GM21447 (cell line): Measurements from ENCODE around the gene CELF1.
"Not testable (repeated sequence)": the region's sequence is repeated elsewhere in the genome, so short reads cannot be mapped to it uniquely, and the experiment has no call there.

Experiments used
- ATAC-seq: cut with Tn5 transposase; IDR thresholded peaks from one replicate; pipeline ENCODE4 v1.9.1; 2021; ENCODE audit not compliant: unreplicated experiment

CELF1 gene

DNA sequence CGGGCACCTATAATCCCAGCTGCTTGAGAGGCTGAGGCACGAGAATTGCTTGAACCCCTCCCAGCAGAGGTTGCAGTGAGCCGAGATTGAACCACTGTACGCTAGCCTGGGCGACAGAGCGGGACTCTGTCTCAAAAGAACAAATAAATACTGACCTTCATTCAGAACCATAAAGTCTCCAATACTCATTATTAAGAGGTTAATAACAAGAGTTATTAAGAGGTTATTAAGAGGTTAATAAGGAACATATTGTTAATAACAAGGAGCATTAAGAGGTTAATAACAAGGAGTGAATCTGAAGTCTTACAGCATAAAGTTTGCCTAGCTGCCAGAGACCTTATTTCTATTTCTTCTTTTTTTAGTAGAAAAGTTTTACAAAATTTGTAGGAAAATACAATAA is 7.6 kb downstream of the CELF1 start:
- ATAC-seq: no peak

DNA sequence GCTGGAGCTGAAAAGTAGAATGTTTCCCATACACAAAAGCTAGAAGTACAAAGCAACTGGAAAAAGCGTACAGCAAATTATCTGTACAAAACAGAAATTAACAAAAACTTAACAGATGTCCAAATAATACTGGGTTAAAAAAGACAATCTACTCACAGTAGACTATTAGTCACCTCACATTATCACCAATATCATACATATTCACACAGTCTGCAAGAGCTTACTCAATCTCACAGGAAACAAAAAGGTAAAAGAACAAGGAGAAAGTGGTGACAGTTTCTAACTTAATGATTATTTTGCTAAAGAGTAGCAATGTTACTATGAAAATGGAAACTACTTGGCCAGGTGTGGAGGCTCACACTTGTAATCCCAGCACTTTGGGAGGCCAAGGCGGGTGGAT is 11.9 kb downstream of the CELF1 start:
- ATAC-seq: no peak

DNA sequence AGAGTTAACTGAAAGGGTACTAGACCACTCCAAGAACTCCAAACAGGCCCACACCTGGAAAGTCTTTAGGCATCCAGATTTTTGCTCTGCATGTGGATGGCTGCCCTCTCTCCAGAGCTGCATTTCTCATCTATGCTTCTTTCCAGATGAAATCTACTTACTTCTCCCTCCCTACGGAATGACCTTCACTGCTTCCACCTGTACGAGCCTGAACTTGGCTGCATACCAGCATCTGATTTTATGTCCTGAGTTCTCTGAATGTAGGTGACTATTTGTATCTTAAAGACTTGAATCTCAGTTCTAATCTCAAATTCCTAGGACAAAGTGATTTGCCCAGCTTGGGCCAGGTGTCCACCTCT is 13.3 kb downstream of the CELF1 start:
- no peak for ATAC-seq

DNA sequence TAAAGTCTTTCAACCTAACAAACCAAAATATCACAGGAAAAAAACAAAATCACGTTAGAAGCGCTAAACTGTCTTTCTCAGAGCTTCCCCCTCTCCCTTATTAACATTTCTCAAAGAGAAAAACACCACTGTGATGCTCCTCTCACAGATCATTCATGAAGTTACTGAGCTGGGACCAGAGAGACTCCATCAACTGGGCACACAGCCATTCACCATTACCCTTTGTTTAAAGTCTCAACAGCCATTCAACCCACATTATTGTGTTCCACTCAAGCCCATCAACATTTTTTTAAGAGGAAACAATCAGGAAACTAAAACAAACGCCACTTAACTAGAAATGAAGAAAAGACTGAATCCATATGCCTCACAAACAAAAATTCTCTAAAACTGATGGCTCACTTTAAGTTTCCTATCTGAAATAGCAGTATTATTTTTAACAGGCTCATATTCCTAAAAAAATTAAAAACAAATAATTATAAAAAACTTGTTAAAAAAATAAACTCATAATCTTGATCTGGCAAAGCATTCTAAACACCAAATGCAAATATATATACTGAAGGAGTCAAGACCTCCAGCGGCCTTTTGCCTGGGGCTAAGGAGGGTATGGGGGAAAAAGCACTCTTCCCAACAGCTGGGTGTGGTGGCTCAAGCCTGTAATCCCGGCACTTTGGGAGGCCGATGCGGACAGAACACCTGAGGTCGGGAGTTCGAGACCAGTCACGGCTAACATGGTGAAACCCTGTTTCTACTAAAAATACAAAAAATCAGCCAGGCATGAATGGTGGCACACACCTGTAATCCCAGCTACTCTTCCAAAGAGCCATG is 14.0 kb downstream of the CELF1 start:
- no peak for ATAC-seq

DNA sequence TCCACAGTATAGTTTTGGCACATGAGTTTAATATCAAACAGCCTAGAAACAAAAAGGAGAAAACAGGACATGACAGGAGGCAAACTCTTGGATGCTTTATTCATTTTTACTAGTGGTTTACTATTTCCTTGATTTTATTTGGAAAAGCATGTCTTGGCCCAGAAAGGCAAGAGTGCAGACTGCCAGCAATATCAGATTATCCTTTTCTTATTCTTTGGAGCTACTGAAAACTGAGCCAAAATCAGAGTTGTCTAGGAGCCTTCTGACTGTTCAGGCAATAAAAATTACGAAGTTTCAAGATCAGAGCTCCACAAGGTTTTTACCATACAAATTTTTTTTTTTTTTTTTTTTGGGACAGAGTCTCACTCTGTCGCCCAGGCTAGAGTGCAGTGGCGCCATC is 16.0 kb downstream of the CELF1 start:
- ATAC-seq: no peak

DNA sequence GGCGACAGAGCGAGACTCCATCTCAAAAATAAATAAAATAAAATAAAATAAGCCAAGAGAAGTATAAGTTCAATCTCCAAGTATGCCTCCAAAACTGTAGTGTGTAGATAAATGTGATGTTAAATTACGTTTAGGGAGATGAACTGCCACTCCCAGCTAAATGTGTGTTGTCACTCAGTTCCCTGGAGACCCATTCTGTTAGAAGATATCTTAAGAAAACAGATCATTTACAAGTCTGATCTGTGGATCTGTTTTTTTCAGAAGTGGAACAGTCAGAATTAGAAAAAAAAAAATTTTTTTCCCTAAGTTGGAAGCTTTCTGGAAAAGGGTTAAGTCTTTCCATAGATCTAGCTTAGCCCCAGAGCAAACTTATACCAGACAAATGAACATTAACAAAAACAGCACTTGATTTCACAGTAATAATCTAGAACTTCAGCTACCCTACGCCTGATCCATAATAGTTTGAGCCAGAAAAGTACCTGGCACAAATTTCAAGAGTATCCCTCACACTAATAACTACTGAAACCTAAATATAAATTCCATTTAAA is 18.2 kb downstream of the CELF1 start:
- no peak for ATAC-seq

DNA sequence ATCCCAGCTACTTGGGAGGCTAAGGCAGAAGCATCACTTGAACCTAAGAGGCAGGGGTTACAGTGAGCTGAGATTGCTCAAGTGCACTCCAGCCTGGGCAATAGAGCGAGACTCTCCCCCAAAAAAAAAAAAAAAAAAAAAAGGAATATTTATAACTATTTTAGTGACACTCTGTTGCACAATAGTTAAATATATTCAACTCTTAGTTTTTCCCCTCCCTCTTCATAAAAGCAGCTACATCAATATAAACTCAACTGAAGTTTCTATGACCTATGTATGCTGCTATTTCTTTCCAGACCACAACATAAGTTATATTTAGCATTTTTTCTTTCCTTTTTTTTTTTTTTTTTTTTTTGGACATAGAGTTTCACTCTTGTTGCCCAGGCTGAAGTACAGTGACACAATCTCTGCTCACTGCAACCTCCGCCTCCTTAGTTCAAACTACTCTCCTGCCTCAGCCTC is 19.2 kb downstream of the CELF1 start:
- ATAC-seq: no peak

DNA sequence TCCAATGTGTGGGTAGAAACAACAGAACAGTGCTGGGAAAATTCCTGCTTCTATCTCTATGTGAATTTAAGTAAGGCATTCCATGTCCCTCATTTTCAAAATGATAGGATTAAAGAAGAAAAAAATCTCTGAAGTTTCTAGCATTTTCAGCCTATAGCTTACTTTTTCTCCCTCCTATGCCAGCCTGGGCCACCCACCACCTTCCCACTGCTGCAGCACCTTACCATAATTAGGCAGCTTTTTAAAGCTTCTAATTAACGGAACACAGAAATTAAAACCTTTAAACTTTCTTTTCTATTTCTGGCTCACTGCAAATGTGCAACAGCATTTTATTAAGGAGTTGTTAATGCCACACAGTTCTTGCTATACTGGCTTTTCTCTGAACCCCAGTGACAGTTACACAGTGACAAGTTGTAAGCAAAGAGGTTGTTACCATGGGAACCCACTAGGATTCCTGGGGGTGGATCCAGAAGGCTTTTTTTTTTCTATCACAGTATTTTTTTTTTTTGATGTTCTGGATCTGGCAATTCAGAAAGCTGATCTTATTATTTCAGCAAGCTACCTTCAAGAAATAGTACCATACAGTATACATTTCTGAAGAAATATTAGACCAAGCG is 20.2 kb downstream of the CELF1 start:
- no peak for ATAC-seq

DNA sequence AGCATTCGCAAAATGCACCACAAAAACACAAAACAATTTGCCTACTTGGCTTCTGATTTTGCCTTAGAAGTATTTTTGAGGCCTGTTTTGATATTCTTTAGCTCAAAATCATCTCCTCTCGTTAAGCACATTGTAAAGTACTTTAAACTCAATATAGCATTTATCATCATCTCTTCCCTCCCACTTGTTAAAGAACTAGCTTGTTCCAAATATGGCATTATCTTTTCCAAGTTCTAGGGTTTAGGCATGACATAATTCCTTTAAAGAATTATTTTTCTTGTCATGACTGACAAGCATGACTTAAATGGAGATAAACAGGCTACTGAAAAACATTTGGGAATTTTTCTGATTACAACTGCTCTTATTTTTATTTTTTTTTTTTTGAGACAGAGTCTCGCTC is 21.3 kb downstream of the CELF1 start:
- ATAC-seq: no peak

DNA sequence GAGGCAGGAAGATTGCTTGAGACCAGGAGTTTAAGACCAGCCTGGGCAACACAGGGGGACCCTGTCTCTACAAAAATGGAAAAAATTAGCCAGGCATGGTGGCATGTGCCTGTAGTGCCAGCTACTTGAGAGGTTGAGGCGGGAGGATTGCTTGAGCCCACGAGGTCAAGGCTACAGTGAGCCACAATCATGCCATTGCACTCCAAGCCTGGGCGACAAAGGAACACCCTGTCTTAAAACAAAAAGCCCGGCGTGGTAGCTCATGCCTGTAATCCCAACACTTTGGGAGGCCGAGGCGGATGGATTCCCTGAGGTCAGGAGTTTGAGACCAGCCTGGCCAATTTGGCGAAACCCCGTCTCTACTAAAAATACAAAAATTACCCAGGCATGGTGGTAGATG is 22.2 kb downstream of the CELF1 start:
- not testable (repeated sequence) for ATAC-seq

DNA sequence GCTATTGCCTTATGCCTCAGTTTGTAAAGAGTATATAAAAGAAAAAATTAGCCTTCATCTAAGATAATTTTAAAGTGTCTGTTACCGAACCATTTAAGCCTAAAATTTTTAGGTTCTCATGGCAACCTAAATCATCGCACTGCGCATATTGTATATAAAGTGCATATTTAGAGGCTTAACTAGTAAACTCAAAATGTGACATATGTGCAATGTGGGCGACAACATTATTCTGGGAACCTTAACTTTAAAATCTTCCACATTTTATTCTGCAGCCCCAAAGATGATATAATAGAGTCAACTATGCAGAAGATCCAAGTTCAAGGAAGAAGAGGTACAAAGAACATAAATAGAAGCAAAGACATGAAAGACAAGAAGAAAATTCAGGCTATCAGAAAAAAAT is 23.0 kb downstream of the CELF1 start:
- ATAC-seq: no peak

DNA sequence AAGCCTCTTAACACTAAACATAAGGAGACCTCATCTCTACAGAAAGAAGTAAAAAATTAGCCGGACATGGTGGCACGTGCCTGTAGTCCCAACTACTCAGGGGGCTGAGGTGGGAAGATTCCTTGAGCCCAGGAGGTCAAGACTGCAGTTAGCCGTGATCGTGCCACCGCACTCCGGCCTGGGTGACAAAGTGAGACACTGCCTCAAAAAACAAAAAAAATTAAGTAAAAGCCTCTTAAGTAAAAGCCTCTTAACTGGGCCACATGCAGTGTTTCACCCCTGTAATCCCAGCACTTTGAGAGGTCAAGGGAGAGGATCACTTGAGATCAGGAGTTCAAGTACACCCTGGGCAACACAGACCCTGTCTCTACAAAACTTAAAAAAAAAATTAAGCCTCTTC is 25.7 kb downstream of the CELF1 start:
- no peak for ATAC-seq

DNA sequence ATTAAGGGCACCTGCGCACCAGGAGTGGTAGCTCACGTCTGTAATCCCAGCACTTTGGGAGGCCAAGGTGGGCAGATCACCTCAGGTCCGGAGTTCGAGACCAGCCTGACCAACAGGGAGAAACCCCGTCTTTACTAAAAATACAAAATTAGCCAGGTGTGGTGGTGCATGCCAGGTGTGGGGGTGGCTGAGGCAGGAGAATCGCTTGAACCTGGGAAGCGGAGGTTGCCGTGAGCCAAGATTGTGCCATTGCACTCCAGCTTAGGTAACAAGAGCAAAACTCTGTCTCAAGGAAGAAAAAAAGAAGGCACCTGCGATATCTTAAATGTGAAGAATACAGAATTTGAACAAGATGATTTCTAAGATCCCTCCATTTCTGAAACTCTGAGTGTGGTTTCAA is 26.9 kb downstream of the CELF1 start:
- not testable (repeated sequence) for ATAC-seq

DNA sequence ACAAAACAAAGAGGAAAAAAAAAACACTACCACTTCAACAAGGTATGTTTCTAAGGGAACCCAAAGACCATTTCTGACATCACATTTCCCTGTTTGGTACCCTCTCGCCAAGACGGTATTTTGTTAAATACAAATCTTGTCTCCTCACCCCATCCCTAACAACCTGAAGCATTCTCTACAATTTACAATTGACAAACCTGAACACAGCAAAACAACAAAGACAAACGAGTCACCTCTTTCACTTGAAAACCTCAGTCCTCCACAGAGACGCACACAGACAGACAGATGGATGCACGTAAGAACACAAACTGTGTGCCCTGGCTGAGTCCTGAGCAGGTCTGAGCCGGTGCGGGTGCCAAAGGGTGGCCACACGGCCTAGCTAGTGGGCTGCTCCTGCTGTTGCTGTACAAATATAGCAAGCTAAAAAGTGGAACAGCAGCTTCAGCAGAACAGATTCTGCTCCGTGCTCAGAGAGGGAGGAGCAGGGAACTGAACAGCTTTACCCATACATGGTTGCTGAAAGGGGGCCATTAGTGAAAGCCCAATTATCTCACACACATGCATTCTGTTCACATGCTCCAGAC is 28.5 kb downstream of the CELF1 start:
- no peak for ATAC-seq

DNA sequence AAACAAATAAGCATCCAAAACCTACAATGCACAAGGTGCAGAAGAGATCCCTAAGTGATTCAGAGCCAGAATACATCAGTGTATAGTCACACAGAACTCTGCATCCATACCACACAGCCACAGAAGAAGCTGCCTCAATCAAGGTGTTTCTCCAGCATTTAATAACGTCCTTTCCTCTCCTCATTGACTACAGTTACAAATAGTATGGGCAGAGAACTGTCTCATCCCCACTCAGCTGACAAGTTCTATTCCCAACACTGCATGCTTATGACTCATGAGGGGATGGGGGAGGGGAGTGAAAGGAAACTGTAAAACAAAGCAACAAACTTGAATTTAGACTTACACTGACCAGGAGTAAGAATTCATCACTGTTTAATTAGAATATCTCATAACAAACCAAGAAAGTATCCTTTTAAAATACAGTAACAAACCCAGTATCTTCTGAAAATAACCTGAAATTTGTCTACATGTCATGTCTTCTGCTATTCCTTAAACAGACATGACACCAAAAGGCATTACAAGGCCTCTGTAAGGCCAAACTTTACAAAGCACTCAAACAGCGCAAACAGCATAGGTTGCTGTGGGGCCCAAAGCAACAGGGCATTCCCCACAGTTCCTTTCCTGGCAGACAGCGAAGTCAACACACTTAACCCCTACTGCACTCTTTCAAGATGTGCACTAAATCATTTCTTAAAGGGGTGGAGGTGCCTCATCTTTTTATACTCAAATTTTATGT is 29.3 kb downstream of the CELF1 start:
- ATAC-seq: peak; percentile 73

DNA sequence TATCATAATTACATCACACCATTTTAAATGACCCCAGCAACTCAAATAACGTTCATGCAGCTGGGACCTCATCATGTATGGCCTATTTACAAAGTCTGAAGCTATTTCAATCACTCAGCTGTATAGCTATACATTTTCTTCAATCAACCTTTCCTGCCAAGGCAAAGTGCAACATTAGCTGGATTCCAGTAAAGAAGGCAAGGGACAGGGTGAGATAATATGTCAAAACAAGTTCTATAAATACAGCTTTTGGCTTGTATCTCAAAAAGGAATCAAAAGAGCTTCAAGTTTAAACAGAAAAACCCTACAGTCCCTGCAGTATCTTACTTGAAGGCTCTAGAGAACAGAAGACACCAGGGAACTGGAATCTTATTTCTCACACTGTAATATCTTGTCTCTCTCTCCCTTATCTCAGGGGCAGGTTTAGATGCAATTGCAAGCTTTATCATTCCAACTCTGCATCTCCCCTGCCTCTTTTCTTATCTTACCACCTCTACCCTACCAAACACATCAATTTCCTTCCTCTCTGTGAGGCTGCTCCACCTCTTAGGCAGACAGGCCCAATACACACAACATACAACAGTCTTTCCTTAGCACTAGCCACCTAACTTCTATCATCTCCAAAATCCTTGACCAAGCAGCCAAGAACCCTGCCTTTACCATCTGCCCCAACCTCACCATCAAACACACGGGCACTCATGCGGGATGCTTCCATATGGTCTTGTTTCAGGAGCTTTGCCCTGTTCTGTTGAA is 34.5 kb downstream of the CELF1 start:
- no peak for ATAC-seq

DNA sequence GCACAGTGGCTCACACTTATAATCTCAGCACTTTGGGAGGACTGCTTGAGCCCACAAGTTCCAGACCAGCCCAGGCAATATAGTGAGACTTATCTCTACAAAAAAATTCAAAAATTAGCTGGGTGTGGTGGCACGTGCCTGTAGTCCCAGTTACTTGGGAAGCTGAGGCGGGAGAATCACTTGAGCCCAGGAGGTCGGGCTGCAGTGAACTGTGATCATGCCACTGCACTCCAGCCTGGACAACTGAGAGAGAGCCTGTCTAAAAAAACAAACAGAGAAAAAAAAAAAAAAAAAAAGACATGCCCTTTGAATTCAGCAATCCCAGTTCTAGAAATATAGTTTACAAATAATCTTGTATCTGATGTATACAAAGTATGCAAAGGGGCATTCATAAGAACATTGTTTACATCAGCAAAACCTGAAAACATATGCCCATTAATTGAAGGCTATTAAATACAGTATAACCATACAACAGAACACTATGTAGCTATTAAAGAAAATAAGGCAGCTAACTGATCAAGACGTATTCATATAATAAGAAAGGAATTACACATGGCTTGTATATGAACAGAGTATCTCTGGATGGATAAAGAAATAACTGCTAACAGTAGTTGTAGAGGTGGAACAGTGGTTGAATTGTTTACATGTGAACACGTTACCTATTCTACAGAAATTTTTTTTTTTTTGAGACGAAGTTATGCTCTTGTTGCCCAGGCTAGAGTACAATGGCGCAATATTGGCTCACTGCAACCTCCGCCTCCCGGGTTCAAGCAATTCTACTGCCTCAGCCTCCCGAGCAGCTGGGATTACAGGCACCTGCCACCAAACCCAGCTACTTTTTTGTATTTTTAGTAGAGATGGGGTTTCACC is 35.7 kb downstream of the CELF1 start:
- ATAC-seq: no peak

DNA sequence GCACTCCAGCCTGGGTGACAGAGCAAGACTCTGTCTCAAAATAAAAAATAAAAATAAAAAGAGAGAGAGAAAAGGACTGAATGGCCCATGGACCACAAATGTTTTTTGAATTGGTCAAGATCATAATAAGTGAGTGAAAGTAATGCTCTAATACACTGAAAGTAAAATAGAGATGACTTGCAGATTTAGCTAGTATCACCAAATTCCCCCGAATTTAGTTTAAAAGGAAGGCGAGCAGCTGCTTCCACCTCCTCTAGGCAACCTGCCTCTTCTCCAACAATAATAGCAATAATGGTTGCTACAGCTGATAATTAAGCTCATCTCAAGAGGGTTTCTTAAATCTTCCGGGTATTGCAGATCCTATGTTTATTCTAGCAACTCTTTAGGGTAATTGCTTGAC is 36.8 kb downstream of the CELF1 start:
- no peak for ATAC-seq

DNA sequence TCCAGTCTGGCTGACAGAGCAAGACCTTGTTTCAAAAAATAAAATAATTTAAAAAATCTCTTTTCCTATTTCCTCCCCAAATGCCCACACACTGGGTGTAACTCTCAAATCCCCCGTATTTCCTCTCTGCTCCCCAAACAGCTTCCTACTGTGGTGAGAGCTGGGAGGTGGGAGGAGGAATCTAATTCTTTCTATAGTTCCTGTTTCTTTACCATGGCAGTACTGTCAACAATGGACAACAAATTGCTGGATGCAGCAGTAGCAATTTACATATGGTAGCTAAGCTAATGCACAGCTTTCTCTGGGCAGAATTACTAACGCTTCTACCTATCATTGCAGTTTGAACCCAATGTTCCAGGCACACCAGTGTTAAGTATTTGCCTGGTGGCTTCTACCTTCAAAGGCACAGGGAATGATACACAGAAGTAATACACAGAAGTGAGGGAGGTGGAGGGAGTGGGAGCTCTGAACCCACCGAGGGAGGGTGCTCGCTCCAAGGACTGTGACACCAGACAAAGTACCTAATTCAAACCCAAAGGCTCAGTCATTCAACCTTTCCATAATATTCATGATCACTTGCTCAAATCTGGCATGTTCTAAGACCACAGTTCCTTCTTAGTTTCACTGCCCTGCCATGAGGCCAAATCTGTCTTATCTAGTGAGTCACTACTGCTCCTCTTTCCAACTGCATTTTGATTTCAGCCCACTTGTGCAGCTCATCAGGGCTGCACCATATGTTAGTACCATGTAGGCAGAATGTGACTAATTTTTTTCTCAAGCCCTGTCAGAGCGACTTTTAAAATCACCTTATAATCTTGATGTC is 37.9 kb downstream of the CELF1 start:
- ATAC-seq: peak; percentile 44
